HepG2 (cell line): ENCODE data around the gene STUB1. TPM values are rescaled to one million over a fixed set of nuclear protein-coding genes. Genes with fewer than 3 reads are reported as not detected.

Experiments
- ATAC-seq: fragments of 200-7000 bp; cut with Tn5 transposase; 3 replicates; pipeline ENCODE4 v1.9.1; 2020; ENCODE audit warnings: mild to moderate bottlenecking, moderate library complexity
- BruUV-seq: library from RNA; stranded (reverse); fragments of 400-500 nt; replicated peaks from 2 replicates; lab custom pipeline; 2021; lab: Mats Ljungman, UMichigan
- CTCF ChIA-PET: fragments of 300-600 bp; formaldehyde crosslinking; extraction: SDS; loops from one replicate; lab custom pipeline; 2021; ENCODE audit warnings: low total read pairs, inconsistent platforms, low intra/inter-chr PET ratio; lab: Yijun Ruan, JAX
- POLR2A ChIA-PET: fragments of 350-600 bp; sonication (Branson Sonifier 250); formaldehyde crosslinking; loops from one replicate; lab custom pipeline; 2020; ENCODE audit warnings: antibody characterized with exemption, inconsistent platforms; lab: Yijun Ruan, JAX
- DNase-seq: peaks from one replicate; pipeline ENCODE4 v3.0.0-alpha.2; 2015; ENCODE audit warnings: low spot score
- FAIRE-seq: peaks from 3 replicates; lab custom pipeline; 2011; peaks lifted over from hg19 to GRCh38; lab: Jason Lieb, UNC
- H2AFZ ChIP-seq: one replicate; pipeline ENCODE4 v1.6.1; 2011; ENCODE audit warnings: low read length, inconsistent platforms
- H3K27ac ChIP-seq: fragments of 300-600 bp; 3 replicates; pipeline ENCODE4 v1.8.0; 2011; ENCODE audit warnings: mixed run types, mild to moderate bottlenecking, mixed read lengths, low read length, inconsistent platforms; ENCODE audit not compliant: insufficient read depth; ENCODE audit errors: extremely low read length
- H3K27me3 ChIP-seq, 2 experiments: fragments of 200-600 bp in 1 of 2; 2 replicates in 1 of 2; 3 replicates in 1 of 2; pipeline versions ENCODE4 v1.6.0 to v1.8.0; 2011; ENCODE audit warnings: low read length in 2 of 2, mild to moderate bottlenecking in 2 of 2, moderate library complexity in 2 of 2, inconsistent platforms in 1 of 2; ENCODE audit not compliant: insufficient read depth in 2 of 2, control insufficient read depth in 1 of 2
- H3K36me3 ChIP-seq, 2 experiments: fragments of 200-600 bp in 1 of 2; replicated peaks in 1 of 2; 2 replicates in 1 of 2; 3 replicates in 1 of 2; pipeline versions ENCODE4 v1.5.1 to v1.8.0; 2011; ENCODE audit warnings: low read length in 2 of 2, inconsistent platforms in 1 of 2; ENCODE audit not compliant: insufficient read depth in 2 of 2, control insufficient read depth in 1 of 2
- H3K4me1 ChIP-seq: 2 replicates; pipeline ENCODE4 v1.5.1; 2012; ENCODE audit warnings: low read length, inconsistent platforms; ENCODE audit not compliant: insufficient read depth
- H3K4me2 ChIP-seq: 2 replicates; pipeline ENCODE4 v1.6.0; 2011; ENCODE audit warnings: low read depth, low read length, inconsistent platforms
- H3K4me3 ChIP-seq, 3 experiments: fragments of 200-600 bp in 1 of 3; sonication (generic), shearing (Covaris generic) in 1 of 3; replicated peaks in 1 of 3; 2 replicates each; pipeline ENCODE4 v1.5.1; 2011 to 2016; ENCODE audit warnings: low read length in 3 of 3, inconsistent platforms in 2 of 3, low read depth in 2 of 3, mild to moderate bottlenecking in 2 of 3, control low read depth in 1 of 3, mixed read lengths in 1 of 3; ENCODE audit not compliant: insufficient read depth in 1 of 3
- H3K79me2 ChIP-seq: one replicate; pipeline ENCODE4 v1.6.1; 2011; ENCODE audit warnings: low read length, inconsistent platforms; ENCODE audit not compliant: insufficient read depth
- H3K9ac ChIP-seq: 2 replicates; pipeline ENCODE4 v1.6.0; 2011; ENCODE audit warnings: mild to moderate bottlenecking, low read depth, low read length, inconsistent platforms; ENCODE audit not compliant: insufficient read depth
- H3K9me3 ChIP-seq: 2 replicates; pipeline ENCODE4 v1.5.1; 2012; ENCODE audit warnings: mild to moderate bottlenecking, low read length
- H4K20me1 ChIP-seq: 2 replicates; pipeline ENCODE4 v1.6.0; 2011; ENCODE audit warnings: inconsistent platforms, mild to moderate bottlenecking, low read length, moderate library complexity; ENCODE audit not compliant: insufficient read depth
- AGO2 ChIP-seq: fragments of 200-400 bp; formaldehyde crosslinking; optimal IDR thresholded peaks from 2 replicates; pipeline ENCODE3; 2017; ENCODE audit warnings: mild to moderate bottlenecking, low read depth, low read length, moderate library complexity
- AKAP8 ChIP-seq: sonication (generic); formaldehyde crosslinking; IDR thresholded peaks from 2 replicates; pipeline ENCODE4 v1.5.1; 2020; ENCODE audit warnings: mild to moderate bottlenecking, missing genetic modification reagents
- BHLHE40 ChIP-seq: IDR thresholded peaks from 2 replicates; pipeline ENCODE4 v1.6.1; 2011; ENCODE audit warnings: low read length, improper control_type of control experiment
- HOXA7 ChIP-seq: sonication (generic); formaldehyde crosslinking; IDR thresholded peaks from 2 replicates; pipeline ENCODE4 v1.8.1; 2022; ENCODE audit warnings: mild to moderate bottlenecking, missing genetic modification reagents, moderate library complexity
- KDM5B ChIP-seq: sonication (generic); formaldehyde crosslinking; IDR thresholded peaks from 2 replicates; pipeline ENCODE4 v1.4.0; 2020; ENCODE audit warnings: missing genetic modification reagents, mild to moderate bottlenecking, borderline replicate concordance
- MED8 ChIP-seq: sonication (generic); formaldehyde crosslinking; IDR thresholded peaks from 2 replicates; pipeline ENCODE4 v1.8.1; 2023; ENCODE audit warnings: mild to moderate bottlenecking, missing genetic modification reagents; ENCODE audit not compliant: insufficient replicate concordance
- MTA1 ChIP-seq: sonication (generic); formaldehyde crosslinking; IDR thresholded peaks from 2 replicates; pipeline ENCODE4 v1.4.0; 2020; ENCODE audit warnings: missing genetic modification reagents, mild to moderate bottlenecking, borderline replicate concordance
- POLR2AphosphoS5 ChIP-seq: IDR thresholded peaks from 2 replicates; pipeline ENCODE4 v1.6.1; 2012; ENCODE audit warnings: low read depth, low read length
- RBFOX2 ChIP-seq: fragments of 200-400 bp; formaldehyde crosslinking; IDR thresholded peaks from 2 replicates; pipeline ENCODE4 v1.6.1; 2017; ENCODE audit warnings: low read depth, mild to moderate bottlenecking, low read length
- SRSF1 ChIP-seq: fragments of 200-400 bp; formaldehyde crosslinking; optimal IDR thresholded peaks from 2 replicates; pipeline ENCODE3; 2017; ENCODE audit warnings: mild to moderate bottlenecking, low read depth, low read length, moderate library complexity
- ZBTB26 ChIP-seq: IDR thresholded peaks from 2 replicates; pipeline ENCODE4 v1.6.1; 2016; ENCODE audit warnings: missing compliant biosample characterization, missing genetic modification reagents, borderline replicate concordance
- ZBTB37 ChIP-seq: sonication (generic); formaldehyde crosslinking; IDR thresholded peaks from 2 replicates; pipeline ENCODE4 v1.4.0; 2020; ENCODE audit warnings: mild to moderate bottlenecking, missing genetic modification reagents
- ZFP91 ChIP-seq: sonication (generic); formaldehyde crosslinking; IDR thresholded peaks from 2 replicates; pipeline ENCODE4 v1.9.0; 2022; ENCODE audit warnings: missing genetic modification reagents, mild to moderate bottlenecking, borderline replicate concordance
- ZNF333 ChIP-seq: sonication (generic); formaldehyde crosslinking; IDR thresholded peaks from 2 replicates; pipeline ENCODE4 v1.4.0; 2020; ENCODE audit warnings: mild to moderate bottlenecking, missing genetic modification reagents, borderline replicate concordance
- WGBS: methylation state at CpG from one replicate; pipeline ENCODE4 v1.1.6; 2017; ENCODE audit warnings: low lambda C conversion rate; 5-methylcytosine and 5-hydroxymethylcytosine counted together
- in situ Hi-C: cut with HindIII; loops from 2 replicates; pipeline ENCODE4 v1.10.0; 2017; ENCODE audit warnings: low pct_unique_long_range_greater_than_20kb; ENCODE audit not compliant: extremely low pct_ligation_motif_present
- intact Hi-C: fragments of 100-400 bp; cut with micrococcal nuclease; formaldehyde crosslinking; loops from one replicate; pipeline ENCODE4 v1.10.0; 2022; ENCODE audit not compliant: unreplicated experiment
- polyA plus RNA-seq, 8 experiments: library from polyadenylated mRNA; depleted of rRNA in 3 of 8; stranded (reverse) in 7 of 8; unstranded in 1 of 8; fragments of >200 nt; fragmentation: Illumina TruSeq in 4 of 8; extraction: Trizol in 4 of 8; gene quantifications; 2 replicates each; pipeline versions ENCODE4 v1.2.1 to v1.2.3, GENCODE V29; 2011 to 2016; ENCODE audit warnings: low read depth in 4 of 8, missing spikeins in 1 of 8, mixed read lengths in 1 of 8; ENCODE audit not compliant: insufficient read depth in 1 of 8
- total RNA-seq, 5 experiments: library from RNA; depleted of rRNA; stranded (reverse); fragments of >200 nt; fragmentation: Illumina TruSeq; extraction: Trizol; gene quantifications; 2 replicates each; pipeline ENCODE4 v1.2.3, GENCODE V29; 2016; ENCODE audit warnings: low read depth in 1 of 5

STUB1 gene
- total and polyA plus RNA-seq, 2 of the 13 experiments (the other 11 are each of a cell fraction or from before 2014, with no cell fraction given), result 52.9 to 78.2 TPM

- TF ChIP-seq AKAP8 (peak; percentile 65; the same call in 1 of the 2 replicates), POLR2AphosphoS5 (peak; percentile 38; the same call in 1 of the 2 replicates), ZBTB26 (CRISPR knock-in tag) (no peak), SRSF1 (peak; percentile 5), ZFP91 (CRISPR knock-in tag) (no peak; the same call in 1 of the 2 replicates), MED8 (CRISPR knock-in tag) (no peak), BHLHE40 (no peak), ZBTB37 (CRISPR knock-in tag) (no peak), AGO2 (peak; percentile 87), KDM5B (CRISPR knock-in tag) (0 out of 2 replicates have a peak, but pooled peaks have one; percentile 12), ZNF333 (CRISPR knock-in tag) (no peak), HOXA7 (CRISPR knock-in tag) (peak; percentile 61; the same call in 1 of the 2 replicates), MTA1 (CRISPR knock-in tag) (no peak), RBFOX2 (peak; percentile 29; the same call in 1 of the 2 replicates)
- TF ChIP-seq, all 625 proteins: peak for 7
- no peak for FAIRE-seq
- Histone ChIP-seq H3K9ac (no peak overlapping the region), H3K4me1 (peaks cover 76% of the 10 kb centered on the region), H3K4me2 (no peak overlapping the region), H3K27ac (peak overlapping the region; percentile 62), H3K27me3 (no peaks in the 10 kb centered on the region), H2AFZ (no peak overlapping the region), H3K4me3 (no peak overlapping the region), H4K20me1 (peaks cover 4% of the 10 kb centered on the region; the same call in 1 of the 2 replicates), H3K36me3 (no peaks in the 10 kb centered on the region), H3K79me2 (peaks cover 31% of the 10 kb centered on the region), H3K9me3 (no peaks in the 10 kb centered on the region)
- DNase-seq, result no peak
- intact Hi-C loops (loop anchor here (10.0 kb wide), 1 partner anchor 62 kb away; no protein-coding TSS in a partner anchor), in situ Hi-C loops (no loop called here)
- ChIA-PET POLR2A (interaction anchor here (1.8 kb wide), 1 partner anchor 33 kb away, joined by 15 read pairs; the partner anchor contains the start of gene STUB1), CTCF (no interaction called here)
- WGBS, result 94% methylated on average over 9 of the region's 22 CpGs
- no peak for ATAC-seq
- BruUV-seq, result no TSS peak
Measured at GRCh38 chr16:646679-647172, 33.5 kb upstream of the STUB1 start.
